A549 (cell line): ENCODE data around the gene ADAM12.

Source experiments
- BHLHE40 ChIP-seq: IDR thresholded peaks from 2 replicates; pipeline ENCODE4 v1.6.1; 2012; ENCODE audit warnings: low read depth, low read length, inconsistent platforms
- CEBPB ChIP-seq, 2 experiments: fragments of >200 bp in 1 of 2; sonication (Bioruptor Twin) in 1 of 2; formaldehyde crosslinking in 1 of 2; IDR thresholded peaks; 2 replicates each; pipeline ENCODE4 v1.6.1; 2012 to 2016
- NR3C1 ChIP-seq: fragments of >200 bp; sonication (Bioruptor Twin); formaldehyde crosslinking; IDR thresholded peaks from 3 replicates; pipeline ENCODE4 v1.6.1; 2017
- RARB ChIP-seq: fragments of 250-450 bp; sonication (Bioruptor Pico); IDR thresholded peaks from 2 replicates; pipeline ENCODE4 v1.8.0; 2021; ENCODE audit warnings: mild to moderate bottlenecking, moderate library complexity
- TF ChIP-seq, protein P1 (sequence below): fragments of >200 bp; sonication (Bioruptor Twin); formaldehyde crosslinking; IDR thresholded peaks from 3 replicates; pipeline ENCODE4 v1.5.1; 2016
- TF ChIP-seq, protein P2 (sequence below): fragments of 250-450 bp; sonication (Bioruptor Pico); IDR thresholded peaks from 2 replicates; pipeline ENCODE4 v1.5.0; 2021; ENCODE audit warnings: mild to moderate bottlenecking, moderate library complexity, borderline replicate concordance

DNA sequence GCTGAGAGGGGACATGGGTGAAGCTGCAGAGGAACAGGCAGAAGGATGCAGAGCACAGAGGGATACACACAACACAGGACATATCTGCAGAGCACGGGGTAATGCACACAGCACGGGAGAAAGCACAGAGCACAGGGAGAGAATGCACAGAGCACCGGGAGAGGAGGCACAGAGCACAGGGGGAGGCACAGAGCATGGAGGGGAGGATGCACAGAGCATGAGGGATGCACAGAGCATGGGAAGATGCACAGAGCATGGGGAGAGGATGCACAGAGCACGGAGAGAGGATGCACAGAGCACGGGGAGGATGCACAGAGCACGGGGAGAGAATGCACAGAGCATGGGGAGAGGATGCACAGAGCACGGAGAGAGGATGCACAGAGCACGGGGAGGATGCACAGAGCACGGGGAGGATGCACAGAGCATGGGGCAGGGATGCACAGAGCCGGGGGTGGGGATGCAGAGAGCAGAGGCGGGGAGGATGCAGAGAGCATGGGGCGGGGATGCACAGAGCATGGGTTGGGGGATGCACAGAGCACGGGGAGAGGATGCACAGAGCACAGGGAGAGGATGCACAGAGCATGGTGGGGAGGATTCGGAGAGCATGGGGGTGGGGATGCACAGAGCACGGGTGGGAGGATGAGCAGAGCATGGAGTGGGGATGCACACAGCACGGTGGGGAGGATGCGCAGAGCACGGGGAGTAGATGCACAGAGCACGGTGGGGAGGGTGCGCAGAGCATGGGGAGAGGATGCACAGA, 230.0 kb downstream of the ADAM12 start:
- no peak for TF ChIP-seq BHLHE40
- TF ChIP-seq CEBPB (IDR thresholded peaks at IDR 0.05), result no peak
- TF ChIP-seq, protein P1, sequence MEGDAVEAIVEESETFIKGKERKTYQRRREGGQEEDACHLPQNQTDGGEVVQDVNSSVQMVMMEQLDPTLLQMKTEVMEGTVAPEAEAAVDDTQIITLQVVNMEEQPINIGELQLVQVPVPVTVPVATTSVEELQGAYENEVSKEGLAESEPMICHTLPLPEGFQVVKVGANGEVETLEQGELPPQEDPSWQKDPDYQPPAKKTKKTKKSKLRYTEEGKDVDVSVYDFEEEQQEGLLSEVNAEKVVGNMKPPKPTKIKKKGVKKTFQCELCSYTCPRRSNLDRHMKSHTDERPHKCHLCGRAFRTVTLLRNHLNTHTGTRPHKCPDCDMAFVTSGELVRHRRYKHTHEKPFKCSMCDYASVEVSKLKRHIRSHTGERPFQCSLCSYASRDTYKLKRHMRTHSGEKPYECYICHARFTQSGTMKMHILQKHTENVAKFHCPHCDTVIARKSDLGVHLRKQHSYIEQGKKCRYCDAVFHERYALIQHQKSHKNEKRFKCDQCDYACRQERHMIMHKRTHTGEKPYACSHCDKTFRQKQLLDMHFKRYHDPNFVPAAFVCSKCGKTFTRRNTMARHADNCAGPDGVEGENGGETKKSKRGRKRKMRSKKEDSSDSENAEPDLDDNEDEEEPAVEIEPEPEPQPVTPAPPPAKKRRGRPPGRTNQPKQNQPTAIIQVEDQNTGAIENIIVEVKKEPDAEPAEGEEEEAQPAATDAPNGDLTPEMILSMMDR, result no peak
- no peak for TF ChIP-seq RARB (CRISPR knock-in tag)
- no peak for TF ChIP-seq NR3C1
- TF ChIP-seq, protein P2, sequence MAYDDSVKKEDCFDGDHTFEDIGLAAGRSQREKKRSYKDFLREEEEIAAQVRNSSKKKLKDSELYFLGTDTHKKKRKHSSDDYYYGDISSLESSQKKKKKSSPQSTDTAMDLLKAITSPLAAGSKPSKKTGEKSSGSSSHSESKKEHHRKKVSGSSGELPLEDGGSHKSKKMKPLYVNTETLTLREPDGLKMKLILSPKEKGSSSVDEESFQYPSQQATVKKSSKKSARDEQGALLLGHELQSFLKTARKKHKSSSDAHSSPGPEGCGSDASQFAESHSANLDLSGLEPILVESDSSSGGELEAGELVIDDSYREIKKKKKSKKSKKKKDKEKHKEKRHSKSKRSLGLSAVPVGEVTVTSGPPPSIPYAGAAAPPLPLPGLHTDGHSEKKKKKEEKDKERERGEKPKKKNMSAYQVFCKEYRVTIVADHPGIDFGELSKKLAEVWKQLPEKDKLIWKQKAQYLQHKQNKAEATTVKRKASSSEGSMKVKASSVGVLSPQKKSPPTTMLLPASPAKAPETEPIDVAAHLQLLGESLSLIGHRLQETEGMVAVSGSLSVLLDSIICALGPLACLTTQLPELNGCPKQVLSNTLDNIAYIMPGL (CRISPR knock-in tag), result no peak
